KMS-11 (cell line): Measurements from ENCODE around the gene ACD.

Experiments used
- H2AFZ ChIP-seq: fragments of 200-600 bp; sonication (generic); 2 replicates; pipeline ENCODE4 v1.6.1; 2016; ENCODE audit warnings: antibody characterized with exemption, mixed run types, low read depth
- H3K27ac ChIP-seq: fragments of 200-600 bp; sonication (generic); 2 replicates; pipeline ENCODE4 v1.6.1; 2016; ENCODE audit warnings: mild to moderate bottlenecking, mixed run types
- H3K27me3 ChIP-seq: fragments of 200-600 bp; sonication (generic); 2 replicates; pipeline ENCODE4 v1.6.1; 2017; ENCODE audit warnings: mild to moderate bottlenecking, low read depth, mixed run types, moderate library complexity; ENCODE audit not compliant: insufficient read depth
- H3K36me3 ChIP-seq: fragments of 200-600 bp; sonication (generic); 2 replicates; pipeline ENCODE4 v1.6.1; 2017; ENCODE audit warnings: mild to moderate bottlenecking, mixed run types; ENCODE audit not compliant: insufficient read depth
- H3K4me1 ChIP-seq: fragments of 200-600 bp; sonication (generic); 2 replicates; pipeline ENCODE4 v1.6.1; 2016; ENCODE audit warnings: mild to moderate bottlenecking, low read depth, mixed run types; ENCODE audit not compliant: poor library complexity, severe bottlenecking
- H3K4me2 ChIP-seq: fragments of 200-600 bp; sonication (generic); 2 replicates; pipeline ENCODE4 v1.7.0; 2016; ENCODE audit warnings: mild to moderate bottlenecking, mixed run types
- H3K4me3 ChIP-seq: fragments of 200-600 bp; sonication (generic); IDR thresholded peaks from 2 replicates; pipeline ENCODE4 v1.6.1; 2017; ENCODE audit warnings: low read depth, low read length, mixed read lengths; ENCODE audit not compliant: insufficient read depth
- H3K79me2 ChIP-seq: fragments of 200-600 bp; sonication (generic); 2 replicates; pipeline ENCODE4 v1.6.1; 2016; ENCODE audit warnings: low read depth, mixed run types; ENCODE audit not compliant: insufficient read depth
- H3K9ac ChIP-seq: fragments of 200-600 bp; sonication (generic); 2 replicates; pipeline ENCODE4 v1.6.1; 2016; ENCODE audit warnings: mild to moderate bottlenecking, mixed run types
- H4K20me1 ChIP-seq: fragments of 200-600 bp; sonication (generic); 2 replicates; pipeline ENCODE4 v1.6.1; 2016; ENCODE audit warnings: mild to moderate bottlenecking, mixed run types; ENCODE audit not compliant: insufficient read depth
- TF ChIP-seq, protein P1 (sequence below): fragments of 200-600 bp; sonication (generic); conservative IDR thresholded peaks from 2 replicates; pipeline ENCODE4 v1.6.1; 2017; ENCODE audit warnings: low read depth, mild to moderate bottlenecking, antibody characterized with exemption, low read length, moderate library complexity, mixed read lengths

ACD gene

DNA sequence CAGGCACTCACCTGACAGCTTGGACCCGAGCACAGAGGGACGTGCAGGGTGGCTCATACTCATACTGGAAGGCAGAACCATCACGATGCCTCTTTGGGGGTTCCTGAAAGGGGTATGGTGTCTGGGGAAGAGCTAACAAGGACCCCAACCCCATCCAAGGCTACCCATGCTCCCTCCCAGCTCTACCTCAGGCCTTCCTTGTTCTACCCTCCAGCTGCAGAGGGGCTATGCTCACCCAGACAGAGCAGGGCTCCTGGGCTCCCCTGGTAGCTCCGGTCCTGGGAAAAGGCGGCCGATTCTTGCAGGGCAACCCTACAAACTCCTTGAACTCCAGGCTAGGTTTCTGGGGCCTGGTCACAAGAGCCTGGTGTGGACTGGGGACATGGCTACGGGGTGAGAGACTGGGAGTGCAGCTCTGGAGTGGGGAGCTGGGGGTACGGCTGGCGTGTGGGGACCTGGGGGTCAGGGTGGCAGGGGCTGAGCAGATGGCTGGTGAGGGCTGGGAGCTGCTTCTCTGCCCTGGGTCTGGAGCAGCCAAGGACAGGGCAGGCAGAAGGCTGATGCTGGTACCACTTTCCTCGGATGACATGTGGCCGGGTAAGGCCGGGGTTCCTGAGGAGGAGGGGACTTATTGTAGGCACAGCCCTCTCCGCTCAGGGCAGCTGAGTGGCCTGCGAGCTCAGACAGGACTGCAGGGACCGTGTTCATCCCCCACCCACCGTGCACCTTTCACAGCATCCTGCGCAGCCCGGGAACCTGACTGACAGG is 2.1 kb downstream of the ACD start:
- Histone ChIP-seq H3K4me2 (no peak overlapping the region), H3K27ac (no peak overlapping the region), H3K27me3 (no peaks in the 10 kb centered on the region), H3K4me1 (peaks cover 7% of the 10 kb centered on the region), H3K4me3 (no peak overlapping the region), H2AFZ (no peak overlapping the region), H3K36me3 (no peaks in the 10 kb centered on the region), H3K9ac (no peak overlapping the region), H4K20me1 (no peaks in the 10 kb centered on the region), H3K79me2 (no peaks in the 10 kb centered on the region)
- TF ChIP-seq, protein P1, sequence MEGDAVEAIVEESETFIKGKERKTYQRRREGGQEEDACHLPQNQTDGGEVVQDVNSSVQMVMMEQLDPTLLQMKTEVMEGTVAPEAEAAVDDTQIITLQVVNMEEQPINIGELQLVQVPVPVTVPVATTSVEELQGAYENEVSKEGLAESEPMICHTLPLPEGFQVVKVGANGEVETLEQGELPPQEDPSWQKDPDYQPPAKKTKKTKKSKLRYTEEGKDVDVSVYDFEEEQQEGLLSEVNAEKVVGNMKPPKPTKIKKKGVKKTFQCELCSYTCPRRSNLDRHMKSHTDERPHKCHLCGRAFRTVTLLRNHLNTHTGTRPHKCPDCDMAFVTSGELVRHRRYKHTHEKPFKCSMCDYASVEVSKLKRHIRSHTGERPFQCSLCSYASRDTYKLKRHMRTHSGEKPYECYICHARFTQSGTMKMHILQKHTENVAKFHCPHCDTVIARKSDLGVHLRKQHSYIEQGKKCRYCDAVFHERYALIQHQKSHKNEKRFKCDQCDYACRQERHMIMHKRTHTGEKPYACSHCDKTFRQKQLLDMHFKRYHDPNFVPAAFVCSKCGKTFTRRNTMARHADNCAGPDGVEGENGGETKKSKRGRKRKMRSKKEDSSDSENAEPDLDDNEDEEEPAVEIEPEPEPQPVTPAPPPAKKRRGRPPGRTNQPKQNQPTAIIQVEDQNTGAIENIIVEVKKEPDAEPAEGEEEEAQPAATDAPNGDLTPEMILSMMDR, result no peak

DNA sequence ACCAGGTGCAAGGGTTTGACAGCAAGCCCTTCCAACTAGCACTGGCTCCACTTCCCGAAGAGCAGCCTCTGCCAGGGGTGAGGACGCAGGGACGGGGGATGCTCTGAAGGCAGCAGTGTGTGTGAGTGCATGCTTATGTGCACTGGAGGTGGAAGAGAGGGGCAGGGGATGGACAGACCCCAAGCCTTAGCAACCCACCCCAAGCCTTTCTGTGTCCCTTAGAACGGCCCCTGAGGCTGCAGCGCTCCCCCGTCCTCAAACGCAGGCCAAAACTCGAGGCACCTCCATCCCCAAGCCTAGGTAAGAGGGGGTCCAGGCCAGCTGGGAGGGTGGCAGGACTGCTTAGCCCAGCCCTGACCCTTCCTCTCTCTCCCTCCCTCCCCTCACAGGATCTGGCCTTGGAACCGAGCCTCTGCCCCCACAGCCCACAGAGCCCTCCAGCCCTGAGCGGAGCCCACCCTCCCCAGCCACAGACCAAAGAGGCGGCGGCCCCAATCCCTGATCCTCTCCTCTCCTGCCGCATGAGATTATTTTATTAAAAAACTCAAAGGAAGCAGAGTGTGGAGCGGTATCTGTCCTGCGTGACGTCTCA is 2.9 kb downstream of the ACD start:
- Histone ChIP-seq H3K4me3 (no peak overlapping the region), H3K9ac (no peak overlapping the region), H3K4me1 (peaks cover 7% of the 10 kb centered on the region), H3K79me2 (no peaks in the 10 kb centered on the region), H3K4me2 (no peak overlapping the region), H2AFZ (no peak overlapping the region), H3K27me3 (no peaks in the 10 kb centered on the region), H3K27ac (no peak overlapping the region), H3K36me3 (no peaks in the 10 kb centered on the region), H4K20me1 (no peaks in the 10 kb centered on the region)
- TF ChIP-seq, protein P1, result no peak

DNA sequence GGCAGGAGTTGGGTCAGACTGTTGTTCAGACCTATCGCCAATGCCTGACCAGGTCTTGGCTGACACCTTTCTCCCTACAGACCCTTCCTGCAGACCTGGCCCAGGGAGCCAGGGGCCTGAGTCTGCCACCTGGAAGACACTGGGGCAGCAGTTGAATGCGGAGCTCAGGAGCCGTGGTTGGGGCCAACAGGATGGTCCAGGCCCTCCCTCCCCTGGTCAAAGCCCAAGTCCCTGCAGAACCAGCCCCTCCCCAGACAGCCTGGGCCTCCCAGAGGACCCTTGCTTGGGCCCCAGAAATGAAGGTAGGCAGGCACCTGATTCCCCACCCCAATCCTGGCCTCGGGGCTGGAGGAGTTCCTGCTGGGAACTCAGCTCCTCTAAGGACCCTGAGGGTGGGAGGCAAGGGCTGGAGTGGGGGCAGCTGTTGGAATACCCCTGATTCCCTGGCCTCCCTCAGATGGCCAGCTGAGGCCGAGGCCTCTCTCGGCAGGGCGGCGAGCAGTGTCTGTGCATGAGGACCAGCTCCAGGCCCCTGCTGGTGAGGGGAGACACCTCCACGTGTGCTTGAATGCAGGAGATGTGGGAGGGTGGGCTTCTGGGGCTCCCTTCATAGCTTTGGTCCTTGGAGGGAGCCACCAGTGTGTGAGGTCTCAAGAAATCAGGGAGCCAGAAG is 3.6 kb downstream of the ACD start:
- peaks cover 7% of the 10 kb centered on the region for H3K4me1 ChIP-seq
- no peaks in the 10 kb centered on the region for H3K79me2 ChIP-seq
- H3K27ac ChIP-seq, result no peak overlapping the region
- no peaks in the 10 kb centered on the region for H3K27me3 ChIP-seq
- TF ChIP-seq, protein P1, result no peak
- H4K20me1 ChIP-seq, result no peaks in the 10 kb centered on the region
- H2AFZ ChIP-seq, result no peak overlapping the region
- no peak overlapping the region for H3K4me2 ChIP-seq
- H3K9ac ChIP-seq, result no peak overlapping the region
- H3K4me3 ChIP-seq, result no peak overlapping the region
- no peaks in the 10 kb centered on the region for H3K36me3 ChIP-seq

DNA sequence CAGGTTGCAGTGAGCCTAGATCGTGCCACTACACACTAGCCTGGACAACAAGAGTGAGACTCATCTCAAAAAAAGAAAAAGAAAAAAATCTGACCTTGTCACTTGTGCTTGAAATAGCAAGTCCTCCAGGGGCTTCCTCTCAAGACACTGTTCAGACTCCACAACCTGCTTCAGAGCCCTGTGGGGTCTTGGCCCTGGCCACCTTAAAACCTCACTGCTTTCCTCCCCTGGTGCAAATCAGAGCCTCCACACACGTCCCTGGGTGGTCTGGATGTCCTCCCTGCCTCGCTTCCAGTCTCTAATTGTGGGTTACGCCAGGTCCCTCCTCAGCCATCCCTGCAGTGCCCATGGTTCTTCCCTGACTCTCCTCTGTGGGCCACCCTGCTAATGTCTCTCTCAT is 4.7 kb downstream of the ACD start:
- Histone ChIP-seq H3K4me3 (no peak overlapping the region), H2AFZ (no peak overlapping the region), H3K27me3 (no peaks in the 10 kb centered on the region), H4K20me1 (no peaks in the 10 kb centered on the region), H3K4me2 (no peak overlapping the region), H3K4me1 (peaks cover 3% of the 10 kb centered on the region), H3K79me2 (no peaks in the 10 kb centered on the region), H3K36me3 (no peaks in the 10 kb centered on the region), H3K27ac (no peak overlapping the region), H3K9ac (no peak overlapping the region)
- TF ChIP-seq, protein P1, result no peak
